Neural cell (in vitro differentiated cells): Measurements from ENCODE around the gene PCDHAC1. TPM values are rescaled to one million over a fixed set of nuclear protein-coding genes. Genes with fewer than 3 reads are reported as not detected.

Experiments
- H2AFZ ChIP-seq: fragments of 200-600, 300-800 bp; sonication (generic), shearing (Covaris generic); 2 replicates; pipeline ENCODE4 v1.6.0; 2014; ENCODE audit warnings: low read depth, mild to moderate bottlenecking, antibody characterized with exemption, low read length, moderate library complexity
- H3F3A ChIP-seq: fragments of 200-600 bp; shearing (Covaris generic); 2 replicates; pipeline ENCODE4 v1.6.1; 2016; ENCODE audit warnings: mild to moderate bottlenecking, moderate library complexity, mixed read lengths, antibody characterized with exemption, low read length; ENCODE audit not compliant: insufficient read depth, poor library complexity, severe bottlenecking
- H3K27ac ChIP-seq: fragments of 200-600, 300-800 bp; sonication (generic), shearing (Covaris generic); 2 replicates; pipeline ENCODE4 v1.5.1; 2014; ENCODE audit warnings: mild to moderate bottlenecking, low read length, moderate library complexity
- H3K27me3 ChIP-seq: fragments of 300-800, 200-600 bp; sonication (generic), shearing (Covaris generic); 2 replicates; pipeline ENCODE4 v1.6.0; 2014; ENCODE audit warnings: mild to moderate bottlenecking, low read depth, low read length, moderate library complexity; ENCODE audit not compliant: insufficient read depth
- H3K36me3 ChIP-seq: fragments of 300-800, 200-600 bp; sonication (generic), shearing (Covaris generic); 2 replicates; pipeline ENCODE4 v1.5.1; 2014; ENCODE audit warnings: mild to moderate bottlenecking, antibody characterized with exemption, low read length, moderate library complexity; ENCODE audit not compliant: insufficient read depth
- H3K4me2 ChIP-seq: fragments of 300-800, 200-600 bp; sonication (generic), shearing (Covaris generic); 2 replicates; pipeline ENCODE4 v1.6.0; 2014; ENCODE audit warnings: mild to moderate bottlenecking, low read length
- H3K4me3 ChIP-seq: fragments of 300-800, 200-600 bp; sonication (generic), shearing (Covaris generic); 2 replicates; pipeline ENCODE4 v1.5.1; 2014; ENCODE audit warnings: mild to moderate bottlenecking, low read length, moderate library complexity
- H3K79me2 ChIP-seq: fragments of 200-600 bp; shearing (Covaris generic); replicated peaks from 2 replicates; pipeline ENCODE4 v1.6.0; 2014; ENCODE audit warnings: mild to moderate bottlenecking, low read length, moderate library complexity; ENCODE audit not compliant: insufficient read depth
- H3K9ac ChIP-seq: fragments of 300-800, 200-600 bp; sonication (generic), shearing (Covaris generic); 2 replicates; pipeline ENCODE4 v1.6.1; 2016; ENCODE audit warnings: mild to moderate bottlenecking, low read length, mixed read lengths
- H3K9me2 ChIP-seq: fragments of 200-600 bp; shearing (Covaris generic); 2 replicates; pipeline ENCODE4 v1.6.1; 2016; ENCODE audit warnings: mild to moderate bottlenecking, low read length, mixed read lengths; ENCODE audit not compliant: insufficient read depth
- H3K9me3 ChIP-seq: fragments of 200-600, 300-800 bp; sonication (generic), shearing (Covaris generic); 2 replicates; pipeline ENCODE4 v1.6.1; 2016; ENCODE audit warnings: mild to moderate bottlenecking, mixed run types, low read length, moderate library complexity, mixed read lengths
- H4K20me1 ChIP-seq: fragments of 200-600 bp; shearing (Covaris generic); 2 replicates; pipeline ENCODE4 v1.6.1; 2016; ENCODE audit warnings: mild to moderate bottlenecking, mixed run types; ENCODE audit not compliant: insufficient read depth
- CTCF ChIP-seq: fragments of 450-650 bp; IDR thresholded peaks from 2 replicates; pipeline ENCODE4 v1.5.1; 2014; ENCODE audit warnings: antibody characterized with exemption, mild to moderate bottlenecking, moderate library complexity; ENCODE audit not compliant: poor library complexity, severe bottlenecking
- EP300 ChIP-seq: fragments of 450-650 bp; conservative IDR thresholded peaks from 2 replicates; pipeline ENCODE4 v1.6.1; 2014; ENCODE audit warnings: antibody characterized with exemption, mild to moderate bottlenecking, moderate library complexity; ENCODE audit not compliant: poor library complexity, severe bottlenecking
- EZH2 ChIP-seq: fragments of 200-600, 300-800 bp; shearing (Covaris generic), sonication (generic); IDR thresholded peaks from 2 replicates; pipeline ENCODE4 v1.6.1; 2014; ENCODE audit warnings: antibody characterized with exemption, low read length, borderline replicate concordance, mild to moderate bottlenecking; ENCODE audit not compliant: insufficient read depth, poor library complexity, severe bottlenecking
- MXI1 ChIP-seq: fragments of 450-650 bp; conservative IDR thresholded peaks from 2 replicates; pipeline ENCODE4 v1.6.1; 2014; ENCODE audit warnings: antibody characterized with exemption, mild to moderate bottlenecking; ENCODE audit not compliant: poor library complexity, severe bottlenecking
- POLR2AphosphoS5 ChIP-seq: IDR thresholded peaks from 2 replicates; pipeline ENCODE4 v1.6.1; 2012
- RAD21 ChIP-seq: fragments of 450-650 bp; conservative IDR thresholded peaks from 2 replicates; pipeline ENCODE4 v1.6.1; 2014; ENCODE audit warnings: antibody characterized with exemption, mild to moderate bottlenecking, moderate library complexity
- REST ChIP-seq: IDR thresholded peaks from 2 replicates; pipeline ENCODE4 v1.6.1; 2012; ENCODE audit warnings: borderline replicate concordance
- SMC3 ChIP-seq: fragments of 450-650 bp; conservative IDR thresholded peaks from 2 replicates; pipeline ENCODE4 v1.6.1; 2014; ENCODE audit warnings: antibody characterized with exemption, mild to moderate bottlenecking, moderate library complexity; ENCODE audit not compliant: poor library complexity
- TAF1 ChIP-seq: IDR thresholded peaks from 2 replicates; pipeline ENCODE4 v1.6.1; 2012; ENCODE audit warnings: low read depth
- polyA plus RNA-seq: library from polyadenylated mRNA; depleted of rRNA; stranded (reverse); fragments of >200 nt; gene quantifications from 2 replicates; pipeline ENCODE4 v1.2.3, GENCODE V29; 2014

Gene PCDHAC1
- polyA plus RNA-seq, 1 donor from 2014 or later: 2.4 TPM

GRCh38 chr5:140881889-140882590, 44.1 kb upstream of the PCDHAC1 start, which contains the start of gene PCDHA13:
PCDHA13 (plus strand) TSS chr5:140882124; CDS start chr5:140882269, 145 bp downstream.
- TF ChIP-seq REST (no peak), CTCF (no peak), MXI1 (no peak), RAD21 (no peak), EP300 (no peak), TAF1 (no peak), EZH2 (no peak), SMC3 (no peak), POLR2AphosphoS5 (no peak)
- no peaks in the 10 kb centered on the region for H3F3A ChIP-seq
- no peak within 1 kb of the TSS for H3K4me2 ChIP-seq
- H3K9ac ChIP-seq: no peak within 1 kb of the TSS
- H3K9me3 ChIP-seq: peaks cover 44% of the 10 kb centered on the region
- peaks cover 41% of the 10 kb centered on the region for H3K79me2 ChIP-seq
- H3K27me3 ChIP-seq: no peaks in the 10 kb centered on the region
- no peaks in the 10 kb centered on the region for H4K20me1 ChIP-seq
- H3K27ac ChIP-seq: no peak within 1 kb of the TSS
- peak within 1 kb of the TSS; percentile 28 for H3K4me3 ChIP-seq
- peaks cover 47% of the 10 kb centered on the region for H3K36me3 ChIP-seq
- no peaks in the 10 kb centered on the region for H3K9me2 ChIP-seq
- H2AFZ ChIP-seq: no peak within 1 kb of the TSS

- no peaks in the 10 kb centered on the region for H3K9me2 ChIP-seq
- H3K79me2 ChIP-seq: peaks cover 43% of the 10 kb centered on the region
- H3K4me2 ChIP-seq: no peak overlapping the region
- H3K36me3 ChIP-seq: peaks cover 42% of the 10 kb centered on the region
- no peak for TF ChIP-seq CTCF
- TF ChIP-seq EZH2: no peak
- no peak for TF ChIP-seq REST
- TF ChIP-seq MXI1: no peak
- TF ChIP-seq POLR2AphosphoS5: no peak
- TF ChIP-seq TAF1: no peak
- no peak for TF ChIP-seq RAD21
- TF ChIP-seq SMC3: no peak
- no peak for TF ChIP-seq EP300
- H3K9ac ChIP-seq: no peak overlapping the region
- peaks cover 38% of the 10 kb centered on the region for H3K9me3 ChIP-seq
- H3K4me3 ChIP-seq: peak overlapping the region; percentile 28
- no peak overlapping the region for H2AFZ ChIP-seq
- no peak overlapping the region for H3K27ac ChIP-seq
- no peaks in the 10 kb centered on the region for H3K27me3 ChIP-seq
- no peaks in the 10 kb centered on the region for H4K20me1 ChIP-seq
- no peaks in the 10 kb centered on the region for H3F3A ChIP-seq
Measured at GRCh38 chr5:140882591-140882899, 43.6 kb upstream of the PCDHAC1 start.
